HUDEP-2 (cell line): ENCODE data around the gene VPS11.

Source experiments
- DNase-seq, 76 experiments: peaks; one replicate each; lab custom pipeline; 2025; ENCODE audit not compliant: unreplicated experiment in 76 of 76; lab: John Stamatoyannopoulos, UW

VPS11 gene

DNA sequence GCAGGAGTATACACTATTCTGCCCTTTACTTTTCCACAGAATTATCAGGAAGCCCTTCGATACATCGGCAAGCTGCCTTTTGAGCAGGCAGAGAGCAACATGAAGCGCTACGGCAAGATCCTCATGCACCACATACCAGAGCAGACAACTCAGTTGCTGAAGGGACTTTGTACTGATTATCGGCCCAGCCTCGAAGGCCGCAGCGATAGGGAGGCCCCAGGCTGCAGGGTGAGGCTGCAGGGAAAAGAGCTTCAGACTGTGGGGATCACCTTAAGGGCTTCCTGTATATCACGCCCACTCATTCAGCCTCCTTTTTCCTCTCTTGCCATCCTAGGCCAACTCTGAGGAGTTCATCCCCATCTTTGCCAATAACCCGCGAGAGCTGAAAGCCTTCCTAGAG is 10.2 kb downstream of the VPS11 start:
- no peak for DNase-seq

DNA sequence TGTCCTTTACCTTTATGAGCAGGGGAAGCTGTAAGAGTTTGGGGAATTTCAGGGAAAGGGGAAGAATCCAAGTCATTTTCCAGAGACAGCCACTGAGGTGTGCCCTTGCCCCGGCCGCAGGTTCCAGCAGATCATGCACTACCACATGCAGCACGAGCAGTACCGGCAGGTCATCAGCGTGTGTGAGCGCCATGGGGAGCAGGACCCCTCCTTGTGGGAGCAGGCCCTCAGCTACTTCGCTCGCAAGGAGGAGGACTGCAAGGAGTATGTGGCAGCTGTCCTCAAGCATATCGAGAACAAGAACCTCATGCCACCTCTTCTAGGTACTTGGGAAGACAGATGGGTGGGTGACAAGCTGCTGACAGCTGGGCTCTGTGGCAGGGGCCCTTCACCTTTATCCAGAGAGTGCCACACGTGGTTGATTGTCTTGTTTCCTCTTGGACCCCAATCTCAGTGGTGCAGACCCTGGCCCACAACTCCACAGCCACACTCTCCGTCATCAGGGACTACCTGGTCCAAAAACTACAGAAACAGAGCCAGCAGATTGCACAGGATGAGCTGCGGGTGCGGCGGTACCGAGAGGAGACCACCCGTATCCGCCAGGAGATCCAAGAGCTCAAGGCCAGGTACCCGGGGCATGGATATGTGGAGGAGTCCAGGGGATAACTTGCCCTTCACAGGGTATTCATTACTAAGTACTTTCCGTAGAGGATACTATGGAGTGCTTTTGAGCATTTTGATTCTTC is 11.2 kb downstream of the VPS11 start:
- no peak for DNase-seq

DNA sequence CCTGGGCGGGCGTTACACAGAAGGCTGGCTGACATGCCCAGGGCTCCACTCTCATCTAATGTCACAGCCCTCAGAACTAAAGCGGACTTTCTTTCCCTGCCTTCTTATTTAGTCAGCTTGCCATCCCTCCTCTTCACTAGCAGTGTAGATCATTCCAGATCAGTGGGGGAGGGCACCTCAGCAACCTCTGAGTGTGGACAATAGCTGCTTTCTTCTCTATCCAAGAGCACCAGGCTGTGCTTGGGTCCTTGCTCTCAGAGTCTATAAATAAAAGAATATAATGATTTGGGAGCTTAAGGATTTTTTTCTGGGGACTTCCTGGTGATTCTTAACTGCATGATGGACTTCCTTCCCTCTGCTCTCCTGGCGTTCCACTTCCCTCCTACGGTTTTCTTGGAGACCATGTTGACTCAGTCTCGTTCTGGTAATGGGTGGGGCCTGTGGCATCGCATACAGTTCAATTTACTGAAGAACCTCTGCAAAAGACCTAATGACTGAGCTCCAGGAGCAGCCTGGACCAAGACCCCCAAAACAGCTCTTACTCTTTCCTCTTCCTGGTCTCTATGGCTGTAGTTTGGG is 14.2 kb downstream of the VPS11 start:
- DNase-seq = no peak

DNA sequence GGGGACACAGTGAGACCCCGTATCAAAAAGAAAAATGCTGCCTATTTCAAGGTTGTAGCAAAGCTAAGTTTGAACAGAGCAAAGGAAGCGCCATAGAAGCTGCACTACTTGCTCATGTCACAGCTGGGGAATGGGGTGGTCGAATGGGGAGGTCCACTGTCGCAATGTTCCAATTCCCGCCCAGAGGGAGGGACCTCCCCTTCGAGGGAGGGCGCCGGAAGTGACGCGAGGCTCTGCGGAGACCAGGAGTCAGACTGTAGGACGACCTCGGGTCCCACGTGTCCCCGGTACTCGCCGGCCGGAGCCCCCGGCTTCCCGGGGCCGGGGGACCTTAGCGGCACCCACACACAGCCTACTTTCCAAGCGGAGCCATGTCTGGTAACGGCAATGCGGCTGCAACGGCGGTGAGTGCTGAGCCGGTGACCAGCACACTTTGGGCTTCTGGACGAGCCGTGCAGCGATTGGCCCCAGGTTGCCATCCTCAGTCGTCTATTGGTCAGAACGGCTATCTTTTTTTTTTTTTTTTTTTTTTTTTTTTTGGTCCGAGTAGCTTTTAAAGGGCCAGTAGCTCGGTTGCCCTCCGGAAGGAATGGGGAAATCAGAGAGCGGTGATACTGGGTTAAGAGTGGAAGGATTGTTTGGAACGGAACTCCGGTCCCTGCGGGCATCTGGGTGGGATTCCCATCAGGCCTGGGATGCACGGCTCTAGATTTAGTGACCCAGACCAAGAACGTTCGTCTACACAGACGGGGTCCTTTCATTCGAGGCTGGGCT is 17.2 kb downstream of the VPS11 start, which contains the start of gene HMBS:
Gene HMBS (plus strand): TSS at position 219 of the 774 bp plus-strand sequence. CDS start 153 bp downstream, at position 372.
- DNase-seq = peak; percentile 28 to 95 (median 88)

DNA sequence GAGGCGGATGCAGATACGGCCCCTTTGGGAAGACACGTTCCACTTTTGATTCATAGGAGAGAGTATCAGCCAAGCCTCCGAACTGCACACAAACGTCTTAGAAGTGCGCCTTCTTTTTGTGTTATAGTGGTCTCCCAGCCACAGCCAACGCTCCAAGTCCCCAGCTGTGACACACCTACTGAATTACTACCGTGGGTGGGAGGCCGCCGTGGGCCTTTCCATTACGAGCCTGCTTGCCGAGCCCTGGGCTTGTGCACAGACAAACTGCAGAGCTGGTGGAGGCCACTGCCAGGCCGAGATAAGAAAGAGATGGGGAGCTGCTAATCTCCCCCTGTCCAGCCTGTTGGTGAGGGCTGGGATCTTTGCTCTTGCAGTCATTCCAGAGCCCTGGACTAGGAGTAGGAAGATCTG is 17.8 kb downstream of the VPS11 start:
- peak in 71 of 76 experiments; percentile 24 to 88 (median 75) for DNase-seq

DNA sequence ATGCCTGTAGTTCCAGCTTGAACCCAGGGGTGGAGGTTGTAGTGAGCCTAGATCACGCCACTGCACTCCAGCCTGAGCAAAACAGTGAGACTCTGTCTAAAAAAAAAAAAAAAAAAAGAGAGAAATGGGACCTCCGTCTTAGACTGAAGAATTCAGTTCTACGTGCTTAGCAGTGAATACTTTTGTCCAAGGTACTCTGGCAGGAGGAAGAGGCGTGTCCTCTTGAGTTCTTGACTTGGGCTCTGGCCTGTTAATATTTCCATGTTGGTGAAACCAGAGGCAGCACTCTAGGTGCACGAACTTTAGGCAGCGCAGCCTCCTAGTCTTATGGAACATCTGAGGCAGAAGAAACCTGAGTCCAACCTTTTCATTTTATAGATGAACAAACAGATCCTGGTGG is 19.5 kb downstream of the VPS11 start:
- peak in 18 of 76 experiments; percentile 34 to 76 (median 53) for DNase-seq

DNA sequence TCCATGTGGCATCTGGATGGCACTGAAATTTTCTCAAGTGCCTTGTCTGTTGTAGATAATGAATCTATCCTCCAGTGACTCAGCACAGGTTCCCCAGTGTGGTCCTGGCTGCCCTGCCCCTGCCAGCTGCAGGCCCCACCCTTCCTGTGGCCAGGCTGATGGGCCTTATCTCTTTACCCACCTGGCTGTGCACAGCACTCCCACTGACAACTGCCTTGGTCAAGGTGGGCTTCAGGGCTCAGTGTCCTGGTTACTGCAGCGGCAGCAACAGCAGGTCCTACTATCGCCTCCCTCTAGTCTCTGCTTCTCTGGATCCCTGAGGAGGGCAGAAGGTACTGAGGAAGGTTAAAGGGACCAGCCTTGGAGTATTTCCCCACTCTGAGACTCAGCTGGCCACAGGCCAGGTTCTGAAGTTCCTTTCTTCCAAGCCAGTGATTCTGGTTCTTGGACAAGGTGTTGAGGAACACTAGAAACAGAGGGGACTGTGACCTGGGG is 20.2 kb downstream of the VPS11 start:
- DNase-seq = peak in 75 of 76 experiments; percentile 56 to 99 (median 95)

DNA sequence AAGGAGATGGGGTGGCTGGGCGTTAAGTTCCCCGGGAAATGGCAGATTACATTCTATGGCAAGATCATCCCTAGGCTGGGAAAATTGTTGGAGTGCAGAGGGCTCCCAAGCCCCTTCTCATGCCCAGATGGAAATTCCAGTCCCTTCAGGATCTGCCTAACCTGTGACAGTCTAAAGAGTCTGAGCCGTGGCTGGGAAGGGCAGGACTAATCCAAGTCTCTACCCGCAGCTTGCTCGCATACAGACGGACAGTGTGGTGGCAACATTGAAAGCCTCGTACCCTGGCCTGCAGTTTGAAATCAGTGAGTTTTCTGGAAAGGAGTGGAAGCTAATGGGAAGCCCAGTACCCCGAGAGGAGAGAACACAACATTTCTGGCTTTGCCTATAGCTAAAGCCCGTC is 20.8 kb downstream of the VPS11 start:
- DNase-seq = peak in 6 of 76 experiments; percentile 5 to 39 (median 28)

DNA sequence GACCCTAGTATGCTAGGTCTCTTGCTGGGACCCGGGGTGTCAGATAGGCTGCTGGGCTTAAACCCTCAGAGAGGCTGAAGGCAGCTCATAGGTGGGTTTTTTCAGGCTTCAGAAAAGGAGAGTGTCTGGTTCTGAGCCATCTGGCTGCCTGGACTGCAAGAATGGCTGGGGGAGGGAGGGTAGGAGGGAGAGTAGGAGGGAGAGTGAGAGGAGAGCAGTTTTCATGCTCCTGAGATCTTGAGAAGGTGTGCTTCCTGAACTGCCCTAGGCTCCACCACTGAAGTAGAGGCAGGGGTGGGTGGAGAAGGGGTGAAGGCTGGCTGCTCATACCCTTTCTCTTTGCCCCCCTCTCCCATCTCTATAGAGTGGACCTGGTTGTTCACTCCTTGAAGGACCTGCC is 21.7 kb downstream of the VPS11 start:
- peak in 15 of 76 experiments; percentile 10 to 48 (median 22) for DNase-seq

DNA sequence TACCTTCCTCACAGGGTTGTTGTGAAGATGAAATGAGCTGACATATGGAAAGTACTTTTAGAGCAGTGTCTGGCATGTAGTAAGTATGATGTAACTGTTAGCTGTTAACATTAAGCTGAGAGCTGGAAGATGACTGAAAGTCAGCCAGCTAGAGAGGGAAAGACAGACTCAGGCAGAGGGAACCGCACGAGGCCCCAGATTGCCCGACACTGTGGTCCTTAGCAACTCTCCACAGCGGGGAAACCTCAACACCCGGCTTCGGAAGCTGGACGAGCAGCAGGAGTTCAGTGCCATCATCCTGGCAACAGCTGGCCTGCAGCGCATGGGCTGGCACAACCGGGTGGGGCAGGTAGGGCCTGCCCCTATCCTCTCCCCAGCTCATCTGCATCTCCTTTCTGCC is 23.6 kb downstream of the VPS11 start:
- DNase-seq = peak in 23 of 76 experiments; percentile 10 to 42 (median 19)

DNA sequence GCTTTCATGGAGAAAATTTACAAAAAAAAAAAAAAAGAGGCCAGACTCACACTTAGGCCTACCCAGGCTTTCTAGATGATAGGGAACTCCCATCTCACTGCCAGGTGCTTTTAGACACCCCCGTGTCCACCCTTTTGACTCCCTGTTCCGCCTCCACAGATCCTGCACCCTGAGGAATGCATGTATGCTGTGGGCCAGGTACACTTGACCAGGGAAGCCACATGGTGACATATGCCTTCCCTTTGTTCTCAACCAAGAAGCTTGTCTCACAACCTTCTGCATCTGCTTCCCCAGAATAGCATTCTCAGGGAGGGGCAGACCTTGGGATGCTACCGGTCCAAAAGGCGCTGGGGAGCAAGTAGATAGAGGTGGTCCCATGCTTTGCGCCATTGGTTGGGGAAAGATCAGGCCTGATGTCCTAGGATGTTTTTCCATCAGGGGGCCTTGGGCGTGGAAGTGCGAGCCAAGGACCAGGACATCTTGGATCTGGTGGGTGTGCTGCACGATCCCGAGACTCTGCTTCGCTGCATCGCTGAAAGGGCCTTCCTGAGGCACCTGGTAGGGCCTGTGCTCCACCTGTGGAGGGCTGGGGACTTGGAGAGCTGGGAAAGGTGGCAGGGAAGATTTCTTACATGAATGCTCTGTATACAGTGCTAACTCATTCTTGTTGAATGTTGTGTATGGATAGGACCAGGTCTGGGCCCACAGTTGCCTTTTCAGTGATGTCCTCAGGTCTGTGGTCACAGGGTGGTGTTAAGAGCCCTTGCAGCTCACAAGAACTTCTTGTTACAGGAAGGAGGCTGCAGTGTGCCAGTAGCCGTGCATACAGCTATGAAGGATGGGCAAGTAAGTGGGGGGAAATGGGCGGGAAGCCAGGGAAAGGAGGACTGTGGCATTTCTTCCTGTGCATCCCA is 24.6 kb downstream of the VPS11 start:
- DNase-seq = peak in 33 of 76 experiments; percentile 19 to 60 (median 40)

DNA sequence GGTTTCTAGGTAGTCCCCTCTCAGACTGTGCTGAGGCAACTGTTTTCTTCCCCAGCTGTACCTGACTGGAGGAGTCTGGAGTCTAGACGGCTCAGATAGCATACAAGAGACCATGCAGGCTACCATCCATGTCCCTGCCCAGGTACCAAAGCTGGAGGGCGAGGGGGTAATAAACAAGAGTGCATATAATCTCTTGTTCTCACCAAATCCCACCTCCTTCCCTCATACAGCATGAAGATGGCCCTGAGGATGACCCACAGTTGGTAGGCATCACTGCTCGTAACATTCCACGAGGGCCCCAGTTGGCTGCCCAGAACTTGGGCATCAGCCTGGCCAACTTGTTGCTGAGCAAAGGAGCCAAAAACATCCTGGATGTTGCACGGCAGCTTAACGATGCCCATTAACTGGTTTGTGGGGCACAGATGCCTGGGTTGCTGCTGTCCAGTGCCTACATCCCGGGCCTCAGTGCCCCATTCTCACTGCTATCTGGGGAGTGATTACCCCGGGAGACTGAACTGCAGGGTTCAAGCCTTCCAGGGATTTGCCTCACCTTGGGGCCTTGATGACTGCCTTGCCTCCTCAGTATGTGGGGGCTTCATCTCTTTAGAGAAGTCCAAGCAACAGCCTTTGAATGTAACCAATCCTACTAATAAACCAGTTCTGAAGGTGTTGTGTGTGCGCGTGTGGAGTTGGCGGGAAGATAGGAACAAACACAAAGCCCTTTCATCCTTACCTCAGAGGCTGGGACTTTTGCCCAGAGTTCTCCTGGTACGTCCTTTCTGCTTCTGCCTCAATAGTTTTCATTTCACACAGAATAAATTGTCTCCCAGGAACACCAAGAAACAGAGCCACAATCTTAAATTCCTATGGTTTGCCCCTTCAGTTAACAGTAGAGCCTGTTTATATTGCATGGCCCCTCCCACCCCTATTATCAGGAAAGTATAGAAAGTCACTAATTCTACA is 25.5 kb downstream of the VPS11 start:
- peak in 46 of 76 experiments; percentile 21 to 67 (median 46) for DNase-seq

DNA sequence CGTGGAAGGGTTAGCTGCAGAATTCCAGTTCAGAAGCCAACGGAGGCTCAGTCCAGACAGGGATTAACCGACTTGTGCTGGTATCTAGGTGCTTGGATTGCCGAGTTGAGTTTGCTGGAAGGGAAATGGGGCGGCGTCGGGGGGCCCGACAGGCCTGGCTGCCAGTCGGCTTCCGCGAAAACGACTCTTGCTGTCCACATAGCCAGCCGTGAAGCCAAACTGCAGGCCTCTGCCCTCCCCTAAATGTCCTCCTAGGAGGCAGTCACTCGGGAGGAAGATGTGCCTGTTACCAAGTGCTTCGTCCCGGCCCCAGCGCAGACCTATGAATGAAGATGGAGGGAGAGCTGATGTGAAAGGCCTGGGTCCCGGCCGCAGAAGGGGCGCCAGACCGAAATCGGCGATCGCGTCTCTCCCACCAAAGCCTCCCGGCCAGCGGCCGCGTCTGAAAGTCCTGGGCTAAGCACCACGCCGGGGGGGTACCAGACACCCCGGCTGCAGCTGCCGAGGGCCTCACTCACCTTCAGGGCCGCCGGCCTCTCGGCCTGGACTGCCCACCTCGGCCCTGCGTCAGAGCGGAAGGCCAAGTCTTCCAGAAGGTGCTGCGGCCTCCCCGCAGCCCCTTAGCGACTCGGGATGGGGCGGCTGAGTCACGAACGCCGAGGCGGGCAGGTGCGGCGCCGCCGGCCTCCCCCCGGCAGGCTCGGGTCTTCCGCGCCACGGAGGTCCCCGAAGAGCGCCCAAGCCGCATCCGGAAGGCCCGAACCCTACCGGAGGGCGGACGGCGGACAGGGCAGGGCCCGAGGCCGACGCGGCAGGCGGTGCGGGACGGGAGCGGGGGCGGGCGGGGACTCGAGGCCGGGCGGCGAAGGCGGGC is 26.6 kb downstream of the VPS11 start:
- peak in 64 of 76 experiments; percentile 15 to 75 (median 48) for DNase-seq

DNA sequence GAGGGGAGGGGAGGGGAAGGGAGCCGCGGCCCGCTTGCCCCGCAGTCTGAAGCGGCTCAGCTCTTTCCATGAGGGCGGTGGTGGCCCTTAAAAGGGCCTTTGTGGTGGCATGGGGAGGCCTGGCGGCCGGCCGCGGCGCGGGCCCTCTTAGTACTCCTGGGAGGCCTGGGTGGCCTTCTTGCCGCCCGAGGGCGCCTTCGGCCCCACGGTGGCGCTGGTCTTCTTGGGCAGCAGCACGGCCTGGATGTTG is 27.1 kb downstream of the VPS11 start:
- peak in 23 of 76 experiments; percentile 33 to 77 (median 61) for DNase-seq

DNA sequence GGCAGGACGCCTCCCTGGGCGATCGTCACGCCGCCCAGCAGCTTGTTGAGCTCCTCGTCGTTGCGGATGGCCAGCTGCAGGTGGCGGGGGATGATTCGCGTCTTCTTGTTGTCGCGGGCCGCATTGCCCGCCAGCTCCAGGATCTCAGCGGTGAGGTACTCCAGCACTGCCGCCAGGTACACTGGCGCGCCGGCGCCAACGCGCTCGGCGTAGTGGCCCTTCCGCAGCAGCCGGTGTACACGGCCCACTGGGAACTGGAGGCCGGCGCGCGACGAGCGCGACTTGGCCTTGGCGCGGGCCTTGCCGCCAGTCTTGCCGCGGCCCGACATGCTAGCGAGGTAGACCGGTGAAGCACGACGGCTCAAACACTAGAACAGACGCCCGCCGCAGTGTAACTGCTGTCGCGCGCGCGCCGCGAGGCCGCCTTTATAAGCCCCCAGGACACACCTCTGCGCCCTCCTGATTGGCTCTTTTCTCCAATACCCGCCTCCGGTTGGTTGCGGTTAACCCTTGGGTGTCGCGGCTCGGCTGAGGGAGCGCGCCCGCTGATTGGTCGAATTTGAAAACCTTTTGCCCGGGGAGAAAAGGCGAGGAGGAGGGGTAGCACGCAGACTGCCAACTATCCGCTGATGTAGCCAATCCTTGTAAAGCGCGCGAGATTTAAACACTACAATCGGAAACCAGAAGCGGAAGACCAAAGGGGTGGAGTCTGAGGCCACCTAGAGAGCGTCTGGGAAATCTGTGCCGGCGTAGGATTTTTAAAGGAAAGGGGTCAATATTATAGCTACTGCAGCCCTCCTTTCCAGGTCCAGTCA is 27.7 kb downstream of the VPS11 start:
- peak; percentile 86 to 99 (median 98) for DNase-seq

DNA sequence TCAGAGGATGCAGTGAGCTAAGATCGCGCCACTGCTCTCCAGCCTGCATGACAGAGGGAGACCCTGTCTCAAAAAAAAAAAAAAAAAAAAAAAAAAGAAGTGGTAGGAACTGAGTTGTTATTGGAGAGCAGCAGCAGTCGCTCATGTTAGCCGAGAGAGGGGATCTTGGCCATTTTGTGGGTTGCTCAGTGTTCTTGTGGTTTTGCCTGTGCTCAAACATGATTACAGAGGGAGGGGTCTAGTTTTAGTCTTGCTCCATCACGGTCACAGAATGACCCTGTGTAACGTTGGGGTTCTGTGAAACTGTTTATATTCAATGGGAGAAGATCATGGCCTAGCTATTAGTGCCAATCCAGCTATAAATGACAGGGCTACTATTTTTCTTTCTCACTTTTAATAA is 32.1 kb downstream of the VPS11 start:
- no peak for DNase-seq

DNA sequence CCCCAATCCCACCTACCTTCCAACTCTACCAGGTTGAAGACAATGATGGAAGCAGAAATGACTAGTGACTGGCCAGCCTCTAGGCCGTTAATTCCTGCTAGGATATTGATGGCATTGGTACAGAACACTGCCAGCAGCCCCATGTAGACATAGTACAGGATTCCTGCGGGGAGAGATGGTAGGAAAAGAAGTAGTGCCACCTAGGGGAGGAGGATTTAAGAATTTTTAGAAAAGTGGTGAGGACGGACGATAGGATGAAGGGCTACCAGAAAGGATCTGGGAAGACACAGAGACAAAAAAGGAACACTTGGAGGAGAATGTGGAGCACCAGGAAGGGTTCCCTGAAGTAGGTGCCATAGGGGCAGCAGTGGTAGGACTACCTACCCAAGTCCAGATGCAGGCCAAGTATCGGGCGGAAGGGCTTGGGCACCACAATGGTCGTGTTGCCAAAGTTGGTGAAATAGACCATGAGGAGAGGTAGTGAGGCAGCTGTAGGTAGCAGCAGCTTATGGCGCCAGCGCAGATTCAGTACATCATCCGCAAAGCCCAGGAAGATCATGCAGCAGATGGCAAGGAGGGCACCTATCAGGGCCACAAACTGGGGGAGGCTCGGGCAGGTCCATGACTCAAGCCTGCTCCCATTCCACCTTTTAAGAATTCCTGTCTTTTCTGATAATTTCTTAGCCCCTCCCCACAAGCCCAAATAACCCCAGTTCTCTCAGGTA is 32.8 kb downstream of the VPS11 start:
- peak in 15 of 76 experiments; percentile 5 to 51 (median 30) for DNase-seq
